ENCODE results near the gene PPIL6.

PPIL6 gene

DNA sequence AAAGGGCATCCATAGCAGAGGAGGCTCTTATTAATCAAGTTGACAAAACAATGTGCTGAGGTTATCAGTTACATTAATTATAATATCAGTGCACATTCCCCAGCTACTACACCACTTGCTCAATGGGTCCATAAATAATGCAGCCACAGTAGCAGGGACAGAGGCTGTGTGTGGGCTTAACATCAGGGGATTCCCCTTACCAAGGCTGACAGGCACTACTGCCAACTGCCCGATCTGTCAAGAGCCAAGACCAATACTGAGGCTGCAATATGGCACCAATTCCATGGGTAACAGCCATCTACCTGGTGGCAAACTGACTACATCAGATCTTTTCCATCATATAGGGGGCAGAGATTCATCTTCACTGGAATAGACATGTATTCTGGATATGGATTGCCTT is 80.1 kb downstream of the PPIL6 start:
- no peak for DNase-seq

GRCh38 chr6:109359248-109359647 is 81.2 kb downstream of the PPIL6 start:
- DNase-seq = no peak

GRCh38 chr6:109358204-109358603 is 82.2 kb downstream of the PPIL6 start:
- DNase-seq = no peak

- no peak for DNase-seq
These were observed 84.2 kb downstream of the PPIL6 start for GRCh38 chr6:109356237-109356636.

DNA sequence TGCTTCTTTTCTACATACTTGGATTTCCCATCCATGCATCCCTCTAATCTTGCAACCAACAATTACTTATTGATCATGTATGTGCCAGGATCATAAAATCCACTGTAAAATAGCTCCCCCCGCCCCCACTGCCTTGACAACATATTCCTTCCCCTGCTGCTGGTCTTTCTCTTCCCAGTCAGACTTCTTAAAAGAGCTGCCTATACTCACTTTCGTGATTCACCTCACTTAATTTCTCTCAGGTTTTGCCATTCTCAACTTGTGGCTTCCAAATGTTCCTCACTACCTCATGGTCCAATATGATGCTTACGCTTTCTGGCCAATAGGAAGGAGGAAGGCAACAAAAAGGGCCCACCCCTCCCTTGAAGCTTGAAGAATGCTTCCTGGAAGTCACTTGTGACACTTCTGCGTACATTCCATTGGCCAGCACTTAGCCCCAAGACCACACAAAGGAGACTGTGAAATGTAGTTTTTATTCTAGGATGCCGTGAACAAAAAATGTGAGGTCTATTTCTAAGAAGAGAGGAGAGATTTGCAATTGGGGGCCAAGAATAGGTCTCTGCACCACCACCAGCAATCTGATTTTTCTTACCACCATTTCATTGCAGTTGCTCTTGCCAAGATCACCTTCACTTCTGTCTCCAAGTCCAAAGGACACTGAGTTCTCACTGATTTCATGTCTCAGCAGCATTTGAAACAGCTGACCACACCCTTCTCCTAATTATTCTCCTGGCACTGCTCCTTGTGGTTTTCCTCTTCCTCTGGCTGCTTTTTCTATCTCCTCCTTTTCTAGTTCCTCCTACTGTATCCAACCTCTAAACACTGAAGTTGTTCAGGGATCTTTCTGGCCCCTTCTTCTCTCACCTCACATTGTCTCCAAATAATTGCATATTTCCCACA is 88.9 kb downstream of the PPIL6 start:
- peak; percentile 41 for DNase-seq

DNA sequence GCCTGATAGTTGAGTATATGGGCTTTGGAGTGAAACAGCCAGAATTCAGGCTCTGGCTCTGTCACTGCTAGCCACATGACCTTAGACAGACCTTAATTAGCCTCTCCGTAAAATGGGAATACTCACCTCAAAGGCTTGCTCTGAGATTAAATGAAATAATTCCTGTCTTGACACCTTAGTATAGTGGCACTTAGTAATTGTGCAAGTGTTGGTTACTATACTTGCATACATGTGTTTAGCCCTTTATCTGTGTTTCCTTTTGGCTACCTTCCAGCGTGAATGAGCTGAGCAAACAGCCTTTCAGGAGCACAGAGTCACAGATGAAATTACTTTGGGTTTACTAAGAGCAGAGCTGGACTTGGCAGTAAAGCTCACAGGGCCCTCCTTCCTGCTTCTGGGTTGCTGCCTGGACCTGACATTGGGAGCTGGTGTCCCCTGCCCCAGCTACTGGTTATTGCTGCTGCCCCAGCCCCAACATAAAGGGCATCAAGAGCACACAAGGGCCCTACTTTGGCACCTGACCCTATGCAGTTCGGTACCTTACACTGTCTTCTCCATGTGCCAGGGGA is 90.9 kb downstream of the PPIL6 start:
- peak; percentile 96 for DNase-seq

- DNase-seq = no peak
These were observed 92.2 kb downstream of the PPIL6 start for GRCh38 chr6:109348226-109348625.

GRCh38 chr6:109347779-109348178 is 92.6 kb downstream of the PPIL6 start:
- DNase-seq = no peak

- DNase-seq = no peak
These were observed 94.4 kb downstream of the PPIL6 start for GRCh38 chr6:109345986-109346385.

DNA sequence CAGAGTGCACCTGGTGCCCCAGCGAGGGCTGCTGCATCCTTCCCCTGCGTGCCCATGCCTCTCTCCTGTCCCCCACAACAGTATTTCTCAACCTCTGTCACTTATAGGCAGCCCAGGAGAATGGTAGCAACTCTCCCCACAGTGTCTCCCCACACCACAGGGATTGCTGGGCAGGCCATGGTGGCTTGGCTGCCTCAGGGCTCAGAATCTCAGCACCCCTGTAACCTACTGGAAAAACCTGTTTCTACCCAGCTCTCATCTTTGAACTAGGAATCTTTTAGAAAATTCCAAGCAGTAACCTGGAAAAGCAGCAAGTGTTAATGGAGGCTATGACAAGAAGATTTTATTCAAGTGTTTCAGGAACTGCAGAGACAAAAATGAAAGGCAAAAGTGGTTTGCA is 96.2 kb downstream of the PPIL6 start:
- no peak for DNase-seq

DNA sequence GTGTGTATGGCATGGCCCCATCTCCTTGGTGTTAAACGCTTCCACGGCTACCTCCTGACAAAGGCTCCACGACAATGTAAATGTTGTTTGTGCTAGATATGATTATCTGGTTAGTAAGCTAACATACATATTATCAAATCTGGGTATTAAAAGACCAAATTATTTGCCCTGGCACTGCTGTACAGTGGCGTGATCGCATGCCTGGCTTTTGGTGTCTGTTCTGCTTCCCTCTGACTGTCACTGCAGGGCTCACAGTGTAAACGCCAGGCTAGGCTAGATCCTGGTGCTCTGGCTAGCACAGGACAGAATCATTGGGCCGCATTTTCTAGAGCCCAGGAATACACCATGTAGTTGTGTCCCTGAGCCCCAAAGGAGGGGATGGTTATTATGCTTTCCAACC is 96.9 kb downstream of the PPIL6 start:
- no peak for DNase-seq

DNA sequence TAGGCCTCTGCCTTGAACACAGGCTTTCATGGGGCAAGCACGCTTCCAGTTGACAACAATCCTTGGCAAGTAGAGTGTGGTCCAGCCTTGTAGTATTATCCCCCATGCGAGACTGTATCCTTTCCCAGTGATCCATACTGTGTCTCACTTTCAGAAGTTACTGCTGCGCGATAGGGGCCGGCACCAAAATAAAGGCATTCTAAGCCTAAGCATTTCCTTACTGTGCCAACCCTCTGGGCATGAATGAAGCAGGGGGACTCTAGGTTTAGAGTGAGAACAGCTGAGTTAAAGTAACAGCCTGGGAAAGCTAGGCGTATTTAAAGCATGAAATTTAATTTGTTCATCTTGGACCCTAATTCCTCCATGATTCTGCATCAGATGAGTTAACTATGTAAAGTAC is 97.5 kb downstream of the PPIL6 start:
- no peak for DNase-seq

DNA sequence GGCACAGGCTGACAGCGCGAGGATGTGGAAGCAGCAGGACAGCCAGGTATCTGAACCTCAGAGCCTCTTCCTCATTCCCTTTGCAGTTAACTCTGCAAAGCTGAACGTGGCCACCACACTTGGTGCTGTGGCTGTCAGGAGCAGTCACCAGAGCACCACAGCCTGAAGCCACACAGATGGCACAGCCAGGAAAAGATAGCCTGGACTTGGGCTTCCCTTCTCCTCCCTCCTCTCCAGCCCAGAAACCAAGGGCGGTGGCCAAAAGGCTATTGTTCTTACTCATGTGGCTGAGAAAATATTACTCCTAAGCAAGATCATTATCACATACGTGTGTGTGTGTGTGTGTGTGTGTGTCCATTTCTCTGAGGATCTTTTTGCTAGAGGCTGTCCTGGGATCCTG is 97.9 kb downstream of the PPIL6 start:
- DNase-seq = peak; percentile 86

- no peak for DNase-seq
These were observed 99.6 kb downstream of the PPIL6 start for GRCh38 chr6:109340811-109341210.
